ENCODE data around the gene P2RX3.

DNA sequence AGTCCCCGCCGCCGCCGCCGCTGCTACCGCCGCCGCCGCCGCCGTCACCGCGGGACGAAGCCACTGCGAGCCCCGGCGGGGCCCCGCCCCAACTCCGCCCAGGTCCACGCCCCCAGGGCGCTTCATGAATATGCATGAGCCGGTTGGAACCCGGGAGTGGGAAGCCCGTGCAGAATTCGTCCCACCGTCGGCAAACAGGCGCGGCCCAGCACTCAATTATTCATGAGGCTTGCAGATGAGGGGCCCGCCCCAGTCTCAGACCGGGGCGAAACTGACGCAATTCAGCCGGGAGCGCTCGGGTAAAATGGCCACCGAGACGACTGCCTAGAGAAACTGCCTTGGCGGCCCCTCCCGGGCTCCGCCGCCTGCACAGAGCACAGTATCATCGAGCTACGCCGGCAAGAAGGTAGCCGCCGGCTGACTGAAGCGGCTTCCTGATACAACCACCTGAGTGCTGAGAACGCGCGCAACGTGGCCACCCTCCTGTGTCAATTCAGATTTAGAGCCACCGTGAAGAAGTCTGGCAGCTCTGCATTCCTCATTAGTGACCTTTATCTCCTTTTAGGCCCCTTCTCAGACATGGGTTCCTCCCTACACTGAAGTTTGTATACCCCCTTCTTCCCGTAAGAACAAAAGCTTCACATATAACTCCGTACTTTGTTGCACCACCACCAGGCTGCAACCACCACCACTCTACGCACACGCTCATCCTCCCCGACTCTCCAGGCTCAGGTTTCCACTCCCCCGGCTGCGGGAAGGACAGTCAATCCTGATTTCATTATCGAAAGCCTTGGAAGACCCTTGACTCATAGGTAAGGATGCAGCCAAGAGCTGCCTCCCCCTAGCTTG, 13.0 kb upstream of the P2RX3 start, which contains the start of gene TNKS1BP1:
- no peak for TF ChIP-seq CTCF (IDR thresholded peaks at IDR 0.05; ENCODE audit: low read length)
- TF ChIP-seq EZH2 (IDR thresholded peaks at IDR 0.05; ENCODE audit: borderline replicate concordance, low read length), result no peak
